Endothelial cell of umbilical vein (primary cell): ENCODE measurements around the gene NELL2. TPM values are rescaled to one million over a fixed set of nuclear protein-coding genes. Genes with fewer than 3 reads are reported as not detected.

ENCODE experiments used
- BruUV-seq: library from RNA; stranded (reverse); fragments of 400-500 nt; replicated peaks from 2 replicates; lab custom pipeline; 2021; lab: Mats Ljungman, UMichigan
- CTCF ChIA-PET: fragments of 300-600, 350-600 bp; sonication (Branson Sonifier 250); formaldehyde crosslinking; loops from one replicate; lab custom pipeline; 2021; ENCODE audit warnings: antibody characterized with exemption, inconsistent platforms; lab: Charles Lee
- POLR2A ChIA-PET: fragments of 300-600, 350-600 bp; sonication (Branson Sonifier 250); formaldehyde crosslinking; loops from one replicate; lab custom pipeline; 2021; ENCODE audit warnings: antibody characterized with exemption, inconsistent platforms; lab: Charles Lee
- DNase-seq: peaks from one replicate; pipeline ENCODE4 v3.0.0-alpha.2; 2011; ENCODE audit warnings: low read depth, low spot score
- FAIRE-seq: peaks from 2 replicates; lab custom pipeline; 2011; peaks lifted over from hg19 to GRCh38; lab: Jason Lieb, UNC
- H2AFZ ChIP-seq: 2 replicates; pipeline ENCODE4 v1.6.0; 2012; ENCODE audit warnings: low read depth, low read length, control low read depth, inconsistent platforms
- H3K27ac ChIP-seq: 2 replicates; pipeline ENCODE4 v1.5.1; 2011; ENCODE audit warnings: low read depth, mild to moderate bottlenecking, control low read depth, low read length, moderate library complexity; ENCODE audit not compliant: insufficient read depth
- H3K27me3 ChIP-seq, 2 experiments: 2 replicates each; pipeline versions ENCODE4 v1.6.0 to v1.6.1; 2011; ENCODE audit warnings: low read length in 2 of 2, mixed read lengths in 1 of 2; ENCODE audit not compliant: control insufficient read depth in 2 of 2, insufficient read depth in 2 of 2
- H3K36me3 ChIP-seq, 2 experiments: 2 replicates in 1 of 2; 3 replicates in 1 of 2; pipeline ENCODE4 v1.5.1; 2011; ENCODE audit warnings: low read length in 2 of 2, mild to moderate bottlenecking in 1 of 2, moderate library complexity in 1 of 2; ENCODE audit not compliant: control insufficient read depth in 2 of 2, insufficient read depth in 2 of 2; ENCODE audit errors: extremely low read depth in 1 of 2
- H3K4me1 ChIP-seq: 3 replicates; pipeline ENCODE4 v1.5.1; 2011; ENCODE audit warnings: mild to moderate bottlenecking, low read length; ENCODE audit not compliant: control insufficient read depth, insufficient read depth; ENCODE audit errors: extremely low read depth
- H3K4me2 ChIP-seq: 2 replicates; pipeline ENCODE4 v1.6.1; 2011; ENCODE audit warnings: low read length, control low read depth, mixed read lengths; ENCODE audit not compliant: insufficient read depth
- H3K4me3 ChIP-seq, 3 experiments: fragments of 200-600 bp in 1 of 3; sonication (generic), shearing (Covaris generic) in 1 of 3; replicated peaks in 1 of 3; 2 replicates each; pipeline ENCODE4 v1.5.1; 2011 to 2016; ENCODE audit warnings: control low read depth in 3 of 3, low read length in 3 of 3, mild to moderate bottlenecking in 2 of 3, inconsistent platforms in 1 of 3, low read depth in 1 of 3, moderate library complexity in 1 of 3; ENCODE audit not compliant: insufficient read depth in 1 of 3
- H3K79me2 ChIP-seq: 2 replicates; pipeline ENCODE4 v1.6.0; 2012; ENCODE audit warnings: low read length, inconsistent platforms; ENCODE audit not compliant: control insufficient read depth, insufficient read depth
- H3K9ac ChIP-seq: replicated peaks from 2 replicates; pipeline ENCODE3; 2011; ENCODE audit warnings: low read length, control low read depth; ENCODE audit not compliant: insufficient read depth; ENCODE audit errors: extremely low read depth
- H3K9me1 ChIP-seq: replicated peaks from 3 replicates; pipeline ENCODE4 v1.6.0; 2011; ENCODE audit warnings: mild to moderate bottlenecking, low read length; ENCODE audit not compliant: control insufficient read depth, insufficient read depth; ENCODE audit errors: extremely low read depth
- H3K9me3 ChIP-seq: replicated peaks from 2 replicates; pipeline ENCODE4 v1.5.1; 2012; ENCODE audit warnings: low read length, inconsistent platforms; ENCODE audit not compliant: control insufficient read depth, insufficient read depth
- H4K20me1 ChIP-seq: replicated peaks from 2 replicates; pipeline ENCODE3; 2011; ENCODE audit warnings: mild to moderate bottlenecking, low read length; ENCODE audit not compliant: control insufficient read depth, insufficient read depth; ENCODE audit errors: extremely low read depth
- EZH2 ChIP-seq: IDR thresholded peaks from 2 replicates; pipeline ENCODE4 v1.6.1; 2012; ENCODE audit warnings: borderline replicate concordance, low read depth, mild to moderate bottlenecking, moderate library complexity, low read length, inconsistent platforms; ENCODE audit not compliant: severe bottlenecking
- FOS ChIP-seq: IDR thresholded peaks from 2 replicates; pipeline ENCODE4 v1.6.1; 2011; ENCODE audit warnings: mild to moderate bottlenecking, low read length, moderate library complexity, borderline replicate concordance; ENCODE audit not compliant: insufficient read depth
- GATA2 ChIP-seq: IDR thresholded peaks from 2 replicates; pipeline ENCODE4 v1.7.0; 2011; ENCODE audit warnings: low read depth, mild to moderate bottlenecking, moderate library complexity, mixed read lengths, low read length; ENCODE audit not compliant: insufficient read length, insufficient read depth
- JUN ChIP-seq: IDR thresholded peaks from 2 replicates; pipeline ENCODE4 v1.6.1; 2011; ENCODE audit warnings: borderline replicate concordance, low read depth; ENCODE audit not compliant: insufficient read length, insufficient read depth
- MYC ChIP-seq: IDR thresholded peaks from one replicate; pipeline ENCODE4 v1.6.1; 2011; ENCODE audit warnings: mild to moderate bottlenecking, low read depth, low read length
- POLR2A ChIP-seq: IDR thresholded peaks from 2 replicates; pipeline ENCODE4 v1.6.1; 2012; ENCODE audit warnings: low read depth, mild to moderate bottlenecking, control low read depth, low read length
- POLR2AphosphoS5 ChIP-seq: IDR thresholded peaks from 2 replicates; pipeline ENCODE4 v1.6.1; 2012; ENCODE audit warnings: low read depth, mild to moderate bottlenecking, control low read depth, low read length, moderate library complexity; ENCODE audit not compliant: insufficient read depth
- dilution Hi-C: fragments of 300-500 bp; cut with MboI; formaldehyde crosslinking; loops from one replicate; pipeline ENCODE4 v1.15.0; 2019; ENCODE audit warnings: low sequenced_read_pairs; ENCODE audit not compliant: extremely low pct_ligation_motif_present
- intact Hi-C: fragments of 100-400 bp; cut with micrococcal nuclease; formaldehyde crosslinking; loops from one replicate; pipeline ENCODE4 v1.10.0; 2022
- polyA plus RNA-seq, 4 experiments: library from polyadenylated mRNA; depleted of rRNA in 3 of 4; stranded (reverse) in 3 of 4; unstranded in 1 of 4; fragments of >200 nt; gene quantifications; 2 replicates each; pipeline versions ENCODE4 v1.2.1 to v1.2.3, GENCODE V29; 2011 to 2012; ENCODE audit warnings: missing spikeins in 1 of 4
- total RNA-seq: library from RNA; stranded (reverse); gene quantifications from 2 replicates; pipeline ENCODE4 v1.2.3, GENCODE V29; 2021
- TF ChIP-seq, protein P1 (sequence below): IDR thresholded peaks from 2 replicates; pipeline ENCODE4 v1.6.1; 2011; ENCODE audit not compliant: insufficient read depth, insufficient read length
- TF ChIP-seq, protein P2 (sequence below), 2 donors: IDR thresholded peaks; 1 replicate in 1 of 2; 2 replicates in 1 of 2; pipeline ENCODE4 v1.5.1; 2011; ENCODE audit warnings: low read length in 2 of 2, mild to moderate bottlenecking in 2 of 2, moderate library complexity in 2 of 2, control low read depth in 1 of 2, inconsistent platforms in 1 of 2, low read depth in 1 of 2; ENCODE audit not compliant: insufficient read depth in 1 of 2; ENCODE audit errors: extremely low read depth in 1 of 2

NELL2 gene
- total and polyA plus RNA-seq, 2 donors (not counting 3 experiments of a cell fraction or from before 2014, with no cell fraction given) = 0.11 to 0.49 TPM

- Histone ChIP-seq H3K9ac (no peak overlapping the region), H2AFZ (no peak overlapping the region), H3K9me3 (peaks cover 3% of the 10 kb centered on the region), H3K4me2 (no peak overlapping the region), H3K4me3 (no peak overlapping the region), H3K4me1 (no peaks in the 10 kb centered on the region), H4K20me1 (no peaks in the 10 kb centered on the region), H3K27ac (no peak overlapping the region), H3K27me3 (no peaks in the 10 kb centered on the region), H3K79me2 (no peaks in the 10 kb centered on the region), H3K9me1 (no peaks in the 10 kb centered on the region), H3K36me3 (no peaks in the 10 kb centered on the region)
- dilution Hi-C loops (no loop called here), intact Hi-C loops (no loop called here)
- DNase-seq = no peak
- POLR2A ChIA-PET = no interaction called here
- FAIRE-seq = no peak
- no TSS peak for BruUV-seq
- CTCF ChIA-PET = no interaction called here
- TF ChIP-seq GATA2 (no peak), JUN (no peak), MYC (no peak), POLR2AphosphoS5 (no peak), FOS (no peak), EZH2 (no peak), POLR2A (no peak)
- TF ChIP-seq, protein P1, sequence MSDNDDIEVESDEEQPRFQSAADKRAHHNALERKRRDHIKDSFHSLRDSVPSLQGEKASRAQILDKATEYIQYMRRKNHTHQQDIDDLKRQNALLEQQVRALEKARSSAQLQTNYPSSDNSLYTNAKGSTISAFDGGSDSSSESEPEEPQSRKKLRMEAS = no peak
- TF ChIP-seq, protein P2, sequence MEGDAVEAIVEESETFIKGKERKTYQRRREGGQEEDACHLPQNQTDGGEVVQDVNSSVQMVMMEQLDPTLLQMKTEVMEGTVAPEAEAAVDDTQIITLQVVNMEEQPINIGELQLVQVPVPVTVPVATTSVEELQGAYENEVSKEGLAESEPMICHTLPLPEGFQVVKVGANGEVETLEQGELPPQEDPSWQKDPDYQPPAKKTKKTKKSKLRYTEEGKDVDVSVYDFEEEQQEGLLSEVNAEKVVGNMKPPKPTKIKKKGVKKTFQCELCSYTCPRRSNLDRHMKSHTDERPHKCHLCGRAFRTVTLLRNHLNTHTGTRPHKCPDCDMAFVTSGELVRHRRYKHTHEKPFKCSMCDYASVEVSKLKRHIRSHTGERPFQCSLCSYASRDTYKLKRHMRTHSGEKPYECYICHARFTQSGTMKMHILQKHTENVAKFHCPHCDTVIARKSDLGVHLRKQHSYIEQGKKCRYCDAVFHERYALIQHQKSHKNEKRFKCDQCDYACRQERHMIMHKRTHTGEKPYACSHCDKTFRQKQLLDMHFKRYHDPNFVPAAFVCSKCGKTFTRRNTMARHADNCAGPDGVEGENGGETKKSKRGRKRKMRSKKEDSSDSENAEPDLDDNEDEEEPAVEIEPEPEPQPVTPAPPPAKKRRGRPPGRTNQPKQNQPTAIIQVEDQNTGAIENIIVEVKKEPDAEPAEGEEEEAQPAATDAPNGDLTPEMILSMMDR (IDR thresholded peaks at IDR 0.05; ENCODE audit: extremely low read depth in 1 of 2, insufficient read depth in 1 of 2, low read depth in 1 of 2, low read length in 2 of 2) = no peak
Measured at GRCh38 chr12:44668443-44668842, 207.7 kb downstream of the NELL2 start.
